Body of pancreas (tissue), 4 donors: ENCODE data around the gene WSB1.

Experiments
- POLR2A ChIP-seq, 3 donors: fragments of 450-650 bp; IDR thresholded peaks; one replicate each; pipeline ENCODE4 v1.6.1; 2016; ENCODE audit warnings: antibody characterized with exemption in 3 of 3, mild to moderate bottlenecking in 2 of 3
- TF ChIP-seq, protein P1 (sequence below), 7 experiments: fragments of 450-650 bp in 4 of 7; fragments of 200-600 bp in 3 of 7; sonication (generic) in 3 of 7; IDR thresholded peaks; one replicate each; pipeline ENCODE4 v1.5.1; 2016 to 2019; ENCODE audit warnings: antibody characterized with exemption in 7 of 7

GRCh38 chr17:27357236-27357635, 63.3 kb downstream of the WSB1 start:
- TF ChIP-seq, protein P1, sequence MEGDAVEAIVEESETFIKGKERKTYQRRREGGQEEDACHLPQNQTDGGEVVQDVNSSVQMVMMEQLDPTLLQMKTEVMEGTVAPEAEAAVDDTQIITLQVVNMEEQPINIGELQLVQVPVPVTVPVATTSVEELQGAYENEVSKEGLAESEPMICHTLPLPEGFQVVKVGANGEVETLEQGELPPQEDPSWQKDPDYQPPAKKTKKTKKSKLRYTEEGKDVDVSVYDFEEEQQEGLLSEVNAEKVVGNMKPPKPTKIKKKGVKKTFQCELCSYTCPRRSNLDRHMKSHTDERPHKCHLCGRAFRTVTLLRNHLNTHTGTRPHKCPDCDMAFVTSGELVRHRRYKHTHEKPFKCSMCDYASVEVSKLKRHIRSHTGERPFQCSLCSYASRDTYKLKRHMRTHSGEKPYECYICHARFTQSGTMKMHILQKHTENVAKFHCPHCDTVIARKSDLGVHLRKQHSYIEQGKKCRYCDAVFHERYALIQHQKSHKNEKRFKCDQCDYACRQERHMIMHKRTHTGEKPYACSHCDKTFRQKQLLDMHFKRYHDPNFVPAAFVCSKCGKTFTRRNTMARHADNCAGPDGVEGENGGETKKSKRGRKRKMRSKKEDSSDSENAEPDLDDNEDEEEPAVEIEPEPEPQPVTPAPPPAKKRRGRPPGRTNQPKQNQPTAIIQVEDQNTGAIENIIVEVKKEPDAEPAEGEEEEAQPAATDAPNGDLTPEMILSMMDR (IDR thresholded peaks at IDR 0.05), result no peak
- no peak for TF ChIP-seq POLR2A (IDR thresholded peaks at IDR 0.05)
